C4-2B (cell line): ENCODE results near the gene PCDH15.

Source experiments
- CTCF ChIP-seq: fragments of 450-650 bp; conservative IDR thresholded peaks from 2 replicates; pipeline ENCODE4 v1.5.1; 2017; ENCODE audit warnings: mild to moderate bottlenecking
- ZFX ChIP-seq: fragments of 450-650 bp; IDR thresholded peaks from 2 replicates; pipeline ENCODE4 v1.6.1; 2017

- no peak for TF ChIP-seq CTCF
- no peak for TF ChIP-seq ZFX
Measured at GRCh38 chr10:54137396-54137795, 663.6 kb downstream of the PCDH15 start.
